Measurements from ENCODE around the gene ADGRA3. TPM values are rescaled to one million over a fixed set of nuclear protein-coding genes. Genes with fewer than 3 reads are reported as not detected.

The ADGRA3 gene, protein sequence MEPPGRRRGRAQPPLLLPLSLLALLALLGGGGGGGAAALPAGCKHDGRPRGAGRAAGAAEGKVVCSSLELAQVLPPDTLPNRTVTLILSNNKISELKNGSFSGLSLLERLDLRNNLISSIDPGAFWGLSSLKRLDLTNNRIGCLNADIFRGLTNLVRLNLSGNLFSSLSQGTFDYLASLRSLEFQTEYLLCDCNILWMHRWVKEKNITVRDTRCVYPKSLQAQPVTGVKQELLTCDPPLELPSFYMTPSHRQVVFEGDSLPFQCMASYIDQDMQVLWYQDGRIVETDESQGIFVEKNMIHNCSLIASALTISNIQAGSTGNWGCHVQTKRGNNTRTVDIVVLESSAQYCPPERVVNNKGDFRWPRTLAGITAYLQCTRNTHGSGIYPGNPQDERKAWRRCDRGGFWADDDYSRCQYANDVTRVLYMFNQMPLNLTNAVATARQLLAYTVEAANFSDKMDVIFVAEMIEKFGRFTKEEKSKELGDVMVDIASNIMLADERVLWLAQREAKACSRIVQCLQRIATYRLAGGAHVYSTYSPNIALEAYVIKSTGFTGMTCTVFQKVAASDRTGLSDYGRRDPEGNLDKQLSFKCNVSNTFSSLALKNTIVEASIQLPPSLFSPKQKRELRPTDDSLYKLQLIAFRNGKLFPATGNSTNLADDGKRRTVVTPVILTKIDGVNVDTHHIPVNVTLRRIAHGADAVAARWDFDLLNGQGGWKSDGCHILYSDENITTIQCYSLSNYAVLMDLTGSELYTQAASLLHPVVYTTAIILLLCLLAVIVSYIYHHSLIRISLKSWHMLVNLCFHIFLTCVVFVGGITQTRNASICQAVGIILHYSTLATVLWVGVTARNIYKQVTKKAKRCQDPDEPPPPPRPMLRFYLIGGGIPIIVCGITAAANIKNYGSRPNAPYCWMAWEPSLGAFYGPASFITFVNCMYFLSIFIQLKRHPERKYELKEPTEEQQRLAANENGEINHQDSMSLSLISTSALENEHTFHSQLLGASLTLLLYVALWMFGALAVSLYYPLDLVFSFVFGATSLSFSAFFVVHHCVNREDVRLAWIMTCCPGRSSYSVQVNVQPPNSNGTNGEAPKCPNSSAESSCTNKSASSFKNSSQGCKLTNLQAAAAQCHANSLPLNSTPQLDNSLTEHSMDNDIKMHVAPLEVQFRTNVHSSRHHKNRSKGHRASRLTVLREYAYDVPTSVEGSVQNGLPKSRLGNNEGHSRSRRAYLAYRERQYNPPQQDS (N-terminal part only)
- total RNA-seq (ENCODE audit: unreplicated experiment), result 20.1 TPM
- long read RNA-seq, partial matches to known transcripts, result 1 of 1 reads
- long read RNA-seq, other reads (novel, unspliced or antisense), result 0 of 1 reads

DNA sequence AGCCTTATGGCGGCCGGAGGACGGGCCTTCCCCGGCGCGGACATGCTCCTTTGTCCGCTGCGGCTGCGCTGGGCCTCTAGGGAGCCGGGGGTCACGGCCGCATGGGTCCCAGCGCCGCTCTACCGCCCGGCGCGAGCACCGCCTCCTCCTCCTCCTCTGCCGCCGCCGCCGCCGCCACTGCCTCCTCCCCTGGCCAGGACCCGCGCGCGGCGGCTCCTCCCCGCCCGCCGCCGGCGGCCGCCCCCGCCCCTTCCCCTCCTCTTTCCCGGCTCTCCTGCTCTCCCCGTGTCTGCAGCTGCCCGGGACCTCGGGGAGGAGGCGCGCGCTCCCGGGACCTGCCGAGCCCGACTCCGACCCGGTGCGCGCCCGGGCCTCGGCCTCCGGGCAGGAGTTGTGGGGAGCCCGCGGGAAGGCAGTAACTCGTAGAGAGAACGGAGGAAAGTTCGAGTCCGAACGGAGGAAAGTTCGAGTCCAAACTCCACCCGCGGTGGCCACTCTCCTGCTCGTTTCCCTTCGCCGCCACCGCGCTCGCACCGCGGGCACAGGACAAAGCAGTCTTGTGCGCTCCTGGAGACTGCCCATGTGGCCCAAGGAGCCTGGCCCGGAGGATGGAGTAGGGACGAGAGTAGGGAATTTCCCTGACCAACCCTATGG lies at the start of gene ADGRA3:
TSS of gene ADGRA3 (minus strand) at position 179 of the 654 bp plus-strand sequence. CDS start 282 bp downstream, outside the sequence.
- Mint-ChIP-seq H3K9me3 (ENCODE audit: unreplicated experiment) (no peaks in the 10 kb centered on the region), H3K36me3 (ENCODE audit: low read depth, unreplicated experiment) (no peaks in the 10 kb centered on the region), H3K4me1 (ENCODE audit: unreplicated experiment) (peaks cover 14% of the 10 kb centered on the region), H3K27me3 (ENCODE audit: unreplicated experiment) (peaks cover 7% of the 10 kb centered on the region), H3K27ac (ENCODE audit: unreplicated experiment) (peak within 1 kb of the TSS; percentile 75), H3K4me3 (ENCODE audit: unreplicated experiment) (peak within 1 kb of the TSS; percentile 98)
- TF ChIP-seq, protein P1, sequence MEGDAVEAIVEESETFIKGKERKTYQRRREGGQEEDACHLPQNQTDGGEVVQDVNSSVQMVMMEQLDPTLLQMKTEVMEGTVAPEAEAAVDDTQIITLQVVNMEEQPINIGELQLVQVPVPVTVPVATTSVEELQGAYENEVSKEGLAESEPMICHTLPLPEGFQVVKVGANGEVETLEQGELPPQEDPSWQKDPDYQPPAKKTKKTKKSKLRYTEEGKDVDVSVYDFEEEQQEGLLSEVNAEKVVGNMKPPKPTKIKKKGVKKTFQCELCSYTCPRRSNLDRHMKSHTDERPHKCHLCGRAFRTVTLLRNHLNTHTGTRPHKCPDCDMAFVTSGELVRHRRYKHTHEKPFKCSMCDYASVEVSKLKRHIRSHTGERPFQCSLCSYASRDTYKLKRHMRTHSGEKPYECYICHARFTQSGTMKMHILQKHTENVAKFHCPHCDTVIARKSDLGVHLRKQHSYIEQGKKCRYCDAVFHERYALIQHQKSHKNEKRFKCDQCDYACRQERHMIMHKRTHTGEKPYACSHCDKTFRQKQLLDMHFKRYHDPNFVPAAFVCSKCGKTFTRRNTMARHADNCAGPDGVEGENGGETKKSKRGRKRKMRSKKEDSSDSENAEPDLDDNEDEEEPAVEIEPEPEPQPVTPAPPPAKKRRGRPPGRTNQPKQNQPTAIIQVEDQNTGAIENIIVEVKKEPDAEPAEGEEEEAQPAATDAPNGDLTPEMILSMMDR (IDR thresholded peaks at IDR 0.05; ENCODE audit: unreplicated experiment), result no peak
- DNase-seq (ENCODE audit: low spot score), result peak; percentile 76

DNA sequence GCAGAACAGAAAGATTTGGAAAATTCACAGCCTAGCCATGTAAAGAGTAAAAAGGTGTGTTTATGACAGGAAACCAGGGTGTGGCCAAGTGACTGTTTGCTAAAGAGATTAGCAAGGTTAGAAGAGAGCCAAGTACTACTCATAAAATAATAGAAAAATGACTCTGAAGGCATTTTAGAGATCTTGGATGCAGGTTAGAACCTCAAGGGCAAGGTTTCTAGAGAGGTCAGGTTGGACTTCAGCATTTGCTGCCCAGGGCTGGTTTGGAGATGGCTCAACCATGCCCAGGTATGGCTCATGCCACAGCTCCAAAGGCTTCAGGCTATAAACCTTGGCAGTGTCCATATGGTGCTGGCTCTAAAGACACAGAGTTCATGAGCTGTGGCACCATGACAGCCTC lies 40.6 kb upstream of the ADGRA3 start:
- Mint-ChIP-seq H3K27me3 (ENCODE audit: unreplicated experiment) (no peaks in the 10 kb centered on the region), H3K4me3 (ENCODE audit: unreplicated experiment) (no peak overlapping the region), H3K36me3 (ENCODE audit: low read depth, unreplicated experiment) (no peaks in the 10 kb centered on the region), H3K4me1 (ENCODE audit: unreplicated experiment) (no peaks in the 10 kb centered on the region), H3K27ac (ENCODE audit: unreplicated experiment) (no peak overlapping the region), H3K9me3 (ENCODE audit: unreplicated experiment) (no peaks in the 10 kb centered on the region)
- TF ChIP-seq, protein P1 (IDR thresholded peaks at IDR 0.05; ENCODE audit: unreplicated experiment), result no peak
- DNase-seq (ENCODE audit: low spot score), result no peak

DNA sequence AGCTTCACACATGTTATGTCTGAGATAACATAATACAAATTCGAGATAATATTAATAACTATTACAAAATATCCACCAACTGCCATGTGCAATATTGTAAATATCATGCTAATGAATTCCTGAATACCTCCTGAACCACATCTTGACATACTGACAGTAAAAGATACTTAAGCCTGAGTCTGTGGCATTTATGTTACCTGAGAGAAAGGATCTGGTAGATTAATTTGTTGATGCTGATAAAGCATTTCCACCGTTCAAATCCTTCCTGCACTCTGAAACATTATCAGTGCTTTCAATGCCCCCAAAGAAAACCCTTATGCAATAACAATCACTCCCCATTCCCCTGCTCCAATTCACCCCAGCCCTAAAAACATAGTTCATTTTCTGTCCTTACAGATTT lies 38.8 kb upstream of the ADGRA3 start:
- Mint-ChIP-seq H3K9me3 (ENCODE audit: unreplicated experiment) (no peaks in the 10 kb centered on the region), H3K4me1 (ENCODE audit: unreplicated experiment) (no peaks in the 10 kb centered on the region)
- no peak for DNase-seq (ENCODE audit: low spot score)

DNA sequence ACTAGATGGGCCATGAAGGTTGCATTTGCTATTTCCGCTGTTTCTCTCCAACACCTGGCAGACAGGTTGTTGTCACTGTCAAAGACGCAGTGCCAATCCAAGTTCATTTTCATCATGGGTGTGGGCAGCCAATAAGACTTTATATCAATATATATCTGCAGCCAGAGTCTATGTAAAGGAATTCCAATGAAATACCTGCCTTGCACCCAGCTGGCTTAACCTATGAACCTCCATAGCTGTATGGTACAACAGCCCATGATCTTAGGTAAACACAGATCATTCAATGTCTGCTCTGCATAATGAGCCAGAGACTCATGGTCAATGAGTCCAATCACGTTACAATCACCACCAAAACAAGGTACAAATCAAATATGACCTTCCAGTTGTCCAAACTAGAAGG lies 37.7 kb upstream of the ADGRA3 start:
- Mint-ChIP-seq H3K9me3 (ENCODE audit: unreplicated experiment) (no peaks in the 10 kb centered on the region), H3K4me1 (ENCODE audit: unreplicated experiment) (no peaks in the 10 kb centered on the region), H3K36me3 (ENCODE audit: low read depth, unreplicated experiment) (no peaks in the 10 kb centered on the region), H3K27ac (ENCODE audit: unreplicated experiment) (no peak overlapping the region), H3K27me3 (ENCODE audit: unreplicated experiment) (no peaks in the 10 kb centered on the region), H3K4me3 (ENCODE audit: unreplicated experiment) (no peak overlapping the region)
- TF ChIP-seq, protein P1 (IDR thresholded peaks at IDR 0.05; ENCODE audit: unreplicated experiment), result no peak
- no peak for DNase-seq (ENCODE audit: low spot score)

More for the DNA sequence above, 38.8 kb upstream of the ADGRA3 start:
- TF ChIP-seq, protein P1 (IDR thresholded peaks at IDR 0.05; ENCODE audit: unreplicated experiment), result no peak
- Mint-ChIP-seq H3K27ac (ENCODE audit: unreplicated experiment) (no peak overlapping the region), H3K4me3 (ENCODE audit: unreplicated experiment) (no peak overlapping the region), H3K27me3 (ENCODE audit: unreplicated experiment) (no peaks in the 10 kb centered on the region), H3K36me3 (ENCODE audit: low read depth, unreplicated experiment) (no peaks in the 10 kb centered on the region)
